Measurements from ENCODE around the gene GGCT.
"Not testable (repeated sequence)": the region's sequence is repeated elsewhere in the genome, so short reads cannot be mapped to it uniquely, and the experiment has no call there.

GGCT gene, protein sequence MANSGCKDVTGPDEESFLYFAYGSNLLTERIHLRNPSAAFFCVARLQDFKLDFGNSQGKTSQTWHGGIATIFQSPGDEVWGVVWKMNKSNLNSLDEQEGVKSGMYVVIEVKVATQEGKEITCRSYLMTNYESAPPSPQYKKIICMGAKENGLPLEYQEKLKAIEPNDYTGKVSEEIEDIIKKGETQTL

DNA sequence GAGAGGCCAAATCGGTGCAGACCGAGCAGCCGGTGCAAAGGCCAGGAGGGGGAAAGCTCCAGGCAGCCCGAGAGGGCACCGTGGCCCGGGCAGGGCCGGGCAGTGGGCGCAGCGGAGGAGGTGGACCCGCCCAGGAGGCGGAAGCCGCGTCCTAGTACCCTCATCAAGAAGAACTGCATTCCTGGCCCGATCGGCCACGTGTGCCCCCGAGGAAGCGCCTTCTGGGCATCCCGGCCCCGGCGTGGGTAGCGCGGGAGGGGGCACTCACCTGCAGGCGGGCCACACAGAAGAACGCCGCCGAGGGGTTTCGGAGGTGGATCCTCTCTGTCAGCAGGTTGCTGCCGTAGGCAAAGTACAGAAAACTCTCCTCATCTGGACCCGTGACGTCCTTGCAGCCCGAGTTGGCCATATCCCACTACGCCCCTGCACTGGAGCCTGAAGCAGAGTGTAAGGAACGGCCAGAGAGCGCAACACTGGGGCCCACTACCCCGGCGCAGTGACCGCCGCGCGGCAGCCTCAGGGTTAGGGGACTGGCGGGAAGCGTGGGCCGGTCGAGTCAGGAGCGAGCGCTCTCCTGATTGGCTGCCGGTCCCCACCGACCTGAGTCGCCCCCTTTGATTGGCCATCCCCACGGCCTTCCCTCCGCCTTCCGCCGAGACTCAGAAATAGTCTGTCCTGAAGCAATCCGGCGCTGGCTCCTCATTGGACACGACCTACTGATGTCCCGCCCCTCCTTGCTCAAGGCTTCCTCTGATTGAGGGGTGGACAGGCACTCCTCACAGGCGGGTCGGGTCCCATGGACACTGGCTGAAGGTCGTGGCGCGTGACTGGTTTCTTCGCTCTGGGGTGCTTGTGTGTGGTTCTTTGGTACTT lies at the start of gene GGCT:
TSS of gene GGCT (minus strand) at position 529 of the 873 bp plus-strand sequence. CDS start at position 409, 120 bp downstream.
- DNase-seq (ENCODE audit: low spot score): peak; percentile 94

DNA sequence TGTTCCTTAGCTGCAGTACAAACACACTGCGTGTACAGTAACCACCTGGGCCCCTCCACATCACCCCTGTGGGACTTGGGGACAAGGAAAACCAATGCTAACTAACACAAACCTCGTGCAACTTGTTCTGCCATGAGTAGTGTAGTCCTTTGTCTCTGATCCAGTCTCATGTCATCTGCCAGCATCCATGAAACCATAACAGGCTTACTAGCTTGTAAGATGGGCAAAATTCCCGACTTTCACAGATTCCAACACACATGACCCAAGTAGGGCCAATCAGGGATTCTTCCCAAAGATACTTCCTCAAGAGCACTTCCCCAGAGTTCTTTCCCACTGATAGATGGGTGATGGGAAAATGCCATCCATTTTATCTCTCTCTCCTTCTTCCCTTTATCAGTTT lies 48.9 kb upstream of the GGCT start:
- DNase-seq (ENCODE audit: low spot score): no peak

DNA sequence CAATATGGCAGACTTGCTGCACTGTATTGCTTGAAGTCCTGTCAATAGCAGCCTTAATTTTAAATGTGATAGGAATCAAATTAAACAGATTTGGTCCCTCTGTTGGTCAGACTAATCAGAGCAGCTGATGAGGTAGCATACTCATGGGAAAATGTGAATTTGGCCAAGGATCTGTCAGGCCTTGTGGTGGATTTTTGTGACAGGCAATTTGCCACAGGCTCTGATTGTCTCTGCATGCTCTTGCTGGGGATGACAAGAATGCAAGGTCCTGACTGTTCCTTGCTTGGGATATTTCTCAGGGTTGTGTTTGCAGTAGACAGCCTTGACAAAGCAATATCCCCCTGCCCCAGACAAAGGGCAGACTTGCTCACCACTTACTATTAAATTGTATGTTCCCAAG lies 48.5 kb upstream of the GGCT start:
- DNase-seq (ENCODE audit: low spot score): no peak

GRCh38 chr7:30552330-30552729 lies 47.7 kb upstream of the GGCT start:
- no peak for DNase-seq (ENCODE audit: low spot score)

DNA sequence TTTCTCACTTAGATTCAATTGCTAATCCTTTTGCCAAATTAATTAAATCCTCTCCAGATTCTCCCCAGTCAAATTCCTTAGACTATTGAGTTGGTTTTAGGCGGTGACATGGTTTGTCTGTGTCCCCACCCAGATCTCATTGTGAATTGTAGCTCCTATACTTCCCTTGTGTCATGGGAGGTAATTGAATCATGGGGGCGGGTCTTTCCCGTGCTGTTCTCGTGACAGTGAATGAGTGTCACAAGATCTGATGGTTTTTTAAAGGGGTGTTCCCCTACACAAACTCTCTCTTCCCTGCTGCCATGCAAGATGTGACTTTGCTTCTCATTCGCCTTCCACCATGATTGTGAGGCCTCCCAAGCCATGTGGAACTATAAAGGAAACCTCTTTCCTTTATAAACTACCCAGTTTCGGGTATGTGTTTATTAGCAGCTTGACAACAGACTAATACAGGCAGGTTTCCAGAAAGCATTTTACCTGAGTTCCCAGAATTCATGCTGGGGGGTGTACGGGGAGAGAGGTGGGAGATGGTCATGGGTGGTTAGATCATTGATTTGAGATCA lies 45.4 kb upstream of the GGCT start:
- DNase-seq (ENCODE audit: low spot score): no peak

DNA sequence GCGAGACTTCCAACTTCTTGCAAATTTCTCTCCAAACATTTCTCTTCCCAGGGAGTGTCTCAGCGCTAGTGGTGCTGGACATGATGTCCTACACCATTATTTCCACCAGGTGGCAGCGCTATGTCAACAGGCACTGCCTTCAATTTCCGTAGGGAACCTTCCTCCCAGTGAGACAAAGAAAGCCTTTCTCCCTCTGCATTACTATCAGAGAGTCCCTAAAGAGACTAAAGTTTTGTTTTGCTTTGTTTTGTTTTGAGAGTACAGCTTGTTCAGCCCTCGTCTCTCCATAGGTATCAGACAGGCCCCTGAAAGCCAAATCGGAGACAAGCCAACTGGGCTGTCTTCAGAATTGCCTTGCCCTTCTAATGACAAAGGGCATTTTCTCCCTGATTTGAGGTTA lies 44.2 kb upstream of the GGCT start:
- DNase-seq (ENCODE audit: low spot score): peak; percentile 59

DNA sequence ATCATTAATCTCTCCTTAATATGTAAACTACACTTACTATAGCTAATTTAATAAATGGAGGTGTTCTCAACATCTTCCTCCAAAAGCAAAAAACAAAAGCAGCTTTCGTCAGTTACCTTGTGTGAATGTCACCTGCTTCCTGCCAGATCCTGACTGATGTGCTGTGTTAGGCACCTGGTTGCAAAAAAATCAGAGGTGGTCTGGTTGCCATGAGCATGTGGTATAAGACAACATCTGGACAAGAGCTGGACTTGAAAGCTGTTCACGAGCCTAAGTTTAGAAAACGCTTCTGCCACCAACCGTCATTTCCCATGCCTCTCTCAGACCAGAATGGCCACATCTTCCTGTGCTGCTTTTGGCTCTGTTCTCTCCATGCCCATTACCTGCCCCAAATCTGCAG lies 42.0 kb upstream of the GGCT start:
- no peak for DNase-seq (ENCODE audit: low spot score)

- DNase-seq (ENCODE audit: low spot score): no peak
Observed at GRCh38 chr7:30545791-30546555, 41.3 kb upstream of the GGCT start.

DNA sequence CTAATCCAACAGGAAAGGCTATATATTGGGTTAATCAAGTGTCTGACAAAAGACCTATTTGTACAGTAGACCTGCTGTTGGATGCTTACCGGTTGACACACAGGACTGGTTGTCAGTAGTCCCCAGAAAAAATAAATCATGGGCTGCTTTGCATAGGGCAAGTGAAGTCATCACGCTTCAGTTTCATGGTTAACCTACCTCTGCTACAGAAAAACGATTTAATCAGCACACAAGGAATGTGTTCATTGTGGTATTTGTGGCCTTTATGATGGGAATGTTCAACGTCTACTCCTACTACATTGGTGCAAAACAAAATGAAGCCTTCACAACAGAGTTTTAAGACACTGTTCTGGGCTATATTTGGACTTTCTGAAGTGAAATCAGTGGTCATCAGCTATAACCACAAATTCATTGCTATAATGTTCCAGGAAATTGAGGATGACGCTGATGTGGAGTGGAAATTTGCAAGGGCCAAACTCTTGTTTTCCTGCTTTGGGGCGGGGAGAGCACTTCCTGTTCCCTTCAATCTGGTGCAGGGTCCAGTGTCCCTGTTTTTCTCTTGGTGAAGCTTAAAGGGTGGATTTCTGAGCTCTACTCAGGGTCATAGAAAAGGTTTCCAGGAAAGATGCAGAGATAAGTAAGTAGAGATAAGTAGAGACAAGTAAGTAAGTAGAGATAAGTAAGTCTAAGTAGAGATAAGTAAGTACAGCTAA lies 39.3 kb upstream of the GGCT start:
- DNase-seq (ENCODE audit: low spot score): no peak

DNA sequence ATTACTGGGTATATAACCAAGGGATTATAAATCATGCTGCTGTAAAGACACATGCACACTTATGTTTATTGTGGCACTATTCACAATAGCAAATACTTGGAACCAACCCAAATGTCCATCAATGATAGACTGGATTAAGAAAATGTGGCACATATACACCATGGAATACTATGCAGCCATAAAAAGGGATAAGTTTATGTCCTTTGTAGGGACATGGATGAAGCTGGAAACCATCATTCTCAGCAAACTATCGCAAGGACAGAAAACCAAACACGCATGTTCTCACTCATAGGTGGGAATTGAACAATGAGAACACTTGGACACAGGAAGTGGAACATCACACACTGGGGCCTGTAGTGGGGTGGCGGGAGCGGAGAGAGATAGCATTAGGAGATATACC lies 38.5 kb upstream of the GGCT start:
- not testable (repeated sequence) for DNase-seq (ENCODE audit: low spot score)

GRCh38 chr7:30533886-30534285 lies 29.3 kb upstream of the GGCT start:
- DNase-seq (ENCODE audit: low spot score): no peak

DNA sequence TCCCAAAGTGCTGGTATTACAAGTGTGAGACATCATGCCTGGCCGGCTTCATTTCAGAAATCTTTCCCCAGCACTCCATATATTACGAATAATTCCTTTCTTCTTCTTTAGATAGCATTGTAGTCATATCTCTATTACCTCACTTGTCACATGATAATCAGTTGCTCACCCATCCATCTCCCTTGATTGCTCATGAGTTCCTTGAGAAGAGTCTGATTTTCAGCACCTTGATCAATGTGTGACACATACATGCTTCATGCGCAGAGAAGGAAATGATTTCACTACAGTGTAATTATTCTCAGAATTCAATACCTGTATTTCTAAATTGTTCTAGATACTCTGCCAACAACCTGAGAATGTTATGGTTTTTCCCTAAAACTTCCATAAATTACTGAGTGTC lies 26.7 kb upstream of the GGCT start:
- DNase-seq (ENCODE audit: low spot score): no peak

GRCh38 chr7:30530373-30530772 lies 25.7 kb upstream of the GGCT start:
- DNase-seq (ENCODE audit: low spot score): no peak

DNA sequence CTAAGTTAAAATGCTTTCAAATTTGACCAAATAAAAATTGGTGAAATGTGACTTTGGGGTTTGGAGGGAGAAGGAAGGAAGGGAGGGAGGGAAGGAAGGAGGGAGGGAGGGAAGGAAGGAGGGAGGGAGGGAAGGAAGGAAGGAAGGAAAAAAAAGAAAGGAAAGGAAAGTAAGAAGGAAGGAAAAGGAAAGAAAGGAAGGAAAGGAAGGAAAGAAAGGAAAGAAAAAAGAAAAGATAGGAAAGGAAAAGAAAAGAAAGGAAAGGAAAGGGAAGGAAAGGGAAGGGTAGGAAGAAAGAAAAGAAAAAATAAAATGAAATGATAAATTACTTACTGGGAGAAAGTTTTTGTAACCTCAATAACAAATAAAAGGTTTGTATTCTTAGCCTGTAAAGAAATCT lies 24.1 kb upstream of the GGCT start:
- DNase-seq (ENCODE audit: low spot score): no peak

DNA sequence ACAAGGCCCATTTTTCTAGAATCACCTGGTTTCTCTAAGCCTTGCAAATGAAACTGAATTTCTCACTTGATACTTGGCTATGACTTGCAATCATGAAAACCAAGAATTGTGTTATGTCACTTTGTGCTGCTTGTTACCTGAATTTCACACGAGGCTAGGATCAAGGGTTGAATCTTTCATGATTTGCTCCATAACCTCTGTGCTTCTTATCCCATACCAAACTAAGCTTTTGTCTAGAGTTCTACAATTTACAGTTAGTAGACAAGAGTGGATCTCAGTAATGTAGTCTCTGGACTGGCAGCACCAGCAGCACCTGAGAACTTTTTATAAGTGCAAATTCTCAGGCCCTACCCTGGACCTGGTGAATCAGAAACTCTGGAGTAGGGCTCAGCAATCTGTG lies 22.7 kb upstream of the GGCT start:
- DNase-seq (ENCODE audit: low spot score): not testable (repeated sequence)

- DNase-seq (ENCODE audit: low spot score): no peak
Observed at GRCh38 chr7:30526163-30526562, 21.5 kb upstream of the GGCT start.

- DNase-seq (ENCODE audit: low spot score): no peak
Observed at GRCh38 chr7:30525429-30525828, 20.8 kb upstream of the GGCT start.

GRCh38 chr7:30524545-30524944 lies 19.9 kb upstream of the GGCT start:
- no peak for DNase-seq (ENCODE audit: low spot score)

DNA sequence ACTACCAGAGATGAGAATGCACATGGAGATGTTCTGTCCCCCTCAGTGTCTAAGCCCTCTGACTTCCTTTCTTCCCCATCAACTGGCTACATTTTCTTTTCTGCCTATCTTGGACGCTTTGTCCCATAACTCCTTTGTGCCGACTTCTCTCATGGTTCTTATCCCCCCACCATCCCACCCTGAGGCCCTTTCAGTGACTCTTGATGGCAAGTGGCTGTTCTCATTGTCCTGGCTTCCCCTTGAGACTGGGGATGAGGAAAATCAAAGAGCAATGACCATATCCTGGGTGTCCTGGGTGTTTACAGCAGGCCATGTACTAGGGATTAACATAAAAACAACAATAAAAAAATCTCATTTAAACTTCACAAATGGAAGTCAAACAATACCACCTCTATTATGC lies 18.8 kb upstream of the GGCT start:
- no peak for DNase-seq (ENCODE audit: low spot score)

- no peak for DNase-seq (ENCODE audit: low spot score)
Observed at GRCh38 chr7:30522159-30522558, 17.5 kb upstream of the GGCT start.

GRCh38 chr7:30521532-30521931 lies 16.9 kb upstream of the GGCT start:
- DNase-seq (ENCODE audit: low spot score): no peak

- no peak for DNase-seq (ENCODE audit: low spot score)
Observed at GRCh38 chr7:30519122-30519521, 14.5 kb upstream of the GGCT start.

Measured in hematopoietic multipotent progenitor cell treated with erythropoietin and hydrocortisone succinate and interleukin-3 and kit ligand, for 17 days (in vitro differentiated cells).